Adrenal gland (tissue), 5 donors: ENCODE data around the gene FIGLA.

Experiments
- CTCF ChIP-seq, 6 experiments: fragments of 450-650 bp in 4 of 6; fragments of 200-600 bp in 2 of 6; sonication (generic) in 1 of 6; IDR thresholded peaks; 1 replicate in 5 of 6; 2 replicates in 1 of 6; pipeline versions ENCODE4 v1.5.1 to v1.8.0; 2016 to 2021; ENCODE audit warnings: antibody characterized with exemption in 6 of 6, mild to moderate bottlenecking in 2 of 6, moderate library complexity in 1 of 6
- POLR2A ChIP-seq, 2 donors: fragments of 450-650 bp; IDR thresholded peaks; one replicate each; pipeline ENCODE4 v1.6.1; 2017; ENCODE audit warnings: antibody characterized with exemption in 2 of 2, mild to moderate bottlenecking in 2 of 2, moderate library complexity in 1 of 2
- donor health status: DM: no; HTN: no; CAD: no.

GRCh38 chr2:70816726-70817125 is 26.3 kb upstream of the FIGLA start:
- no peak for TF ChIP-seq CTCF (IDR thresholded peaks at IDR 0.05)
- no peak for TF ChIP-seq POLR2A (IDR thresholded peaks at IDR 0.05)
